ENCODE data around the gene KLRD1. TPM values are rescaled to one million over a fixed set of nuclear protein-coding genes. Genes with fewer than 3 reads are reported as not detected.

Gene KLRD1
- total RNA-seq, 1 donor from 2014 or later = 0.53 TPM

DNA sequence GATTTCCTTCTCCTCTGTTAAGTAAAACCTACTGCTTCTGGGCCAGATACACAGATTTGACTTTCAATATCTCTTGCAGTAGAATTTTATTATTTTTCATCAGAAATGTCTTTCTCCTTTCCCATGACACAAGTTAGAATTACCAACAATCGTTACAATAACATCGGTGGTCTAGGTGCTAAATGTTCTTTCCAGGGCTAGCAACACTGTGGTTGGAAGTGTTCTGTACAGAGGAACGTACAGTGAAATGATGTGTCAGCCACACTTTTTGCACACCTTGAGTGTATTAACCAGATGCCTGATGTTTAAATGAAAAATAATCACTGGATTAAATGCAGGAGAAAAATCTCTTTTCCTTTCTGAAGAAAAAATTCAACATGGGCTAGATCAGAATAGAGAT is 27.7 kb upstream of the KLRD1 start:
- TF ChIP-seq, protein P1, sequence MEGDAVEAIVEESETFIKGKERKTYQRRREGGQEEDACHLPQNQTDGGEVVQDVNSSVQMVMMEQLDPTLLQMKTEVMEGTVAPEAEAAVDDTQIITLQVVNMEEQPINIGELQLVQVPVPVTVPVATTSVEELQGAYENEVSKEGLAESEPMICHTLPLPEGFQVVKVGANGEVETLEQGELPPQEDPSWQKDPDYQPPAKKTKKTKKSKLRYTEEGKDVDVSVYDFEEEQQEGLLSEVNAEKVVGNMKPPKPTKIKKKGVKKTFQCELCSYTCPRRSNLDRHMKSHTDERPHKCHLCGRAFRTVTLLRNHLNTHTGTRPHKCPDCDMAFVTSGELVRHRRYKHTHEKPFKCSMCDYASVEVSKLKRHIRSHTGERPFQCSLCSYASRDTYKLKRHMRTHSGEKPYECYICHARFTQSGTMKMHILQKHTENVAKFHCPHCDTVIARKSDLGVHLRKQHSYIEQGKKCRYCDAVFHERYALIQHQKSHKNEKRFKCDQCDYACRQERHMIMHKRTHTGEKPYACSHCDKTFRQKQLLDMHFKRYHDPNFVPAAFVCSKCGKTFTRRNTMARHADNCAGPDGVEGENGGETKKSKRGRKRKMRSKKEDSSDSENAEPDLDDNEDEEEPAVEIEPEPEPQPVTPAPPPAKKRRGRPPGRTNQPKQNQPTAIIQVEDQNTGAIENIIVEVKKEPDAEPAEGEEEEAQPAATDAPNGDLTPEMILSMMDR (IDR thresholded peaks at IDR 0.05; ENCODE audit: insufficient read depth, low read length, severe bottlenecking) = no peak
- FAIRE-seq (no peak), DNase-seq (ENCODE audit: low read depth) (no peak)
- Histone ChIP-seq H3K27me3 (ENCODE audit: control insufficient read depth, insufficient read depth, low read length) (peaks cover 2% of the 10 kb centered on the region), H3K36me3 (ENCODE audit: control insufficient read depth, insufficient read depth, low read length) (no peaks in the 10 kb centered on the region), H3K4me3 (ENCODE audit: low read depth, low read length) (no peak overlapping the region)

DNA sequence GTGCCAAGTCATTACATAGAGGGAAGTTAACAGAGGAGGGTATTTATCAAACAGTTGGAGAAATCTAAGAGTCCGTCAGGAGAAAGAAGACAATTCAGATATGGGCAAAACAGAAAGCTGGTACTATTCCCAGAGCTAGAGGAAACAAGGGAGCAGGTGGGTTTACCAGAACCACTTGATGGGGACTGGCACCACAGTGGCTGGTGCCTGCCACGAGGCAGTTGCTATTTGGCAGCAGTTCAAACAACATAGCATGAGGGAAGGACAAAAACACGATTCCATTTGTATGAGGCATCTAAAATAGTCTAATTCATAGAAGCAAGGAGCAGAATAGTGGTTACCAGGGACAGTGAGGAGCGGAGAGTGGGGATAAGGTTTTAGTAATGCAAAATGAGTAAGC is 24.6 kb upstream of the KLRD1 start:
- Histone ChIP-seq H3K36me3 (ENCODE audit: control insufficient read depth, insufficient read depth, low read length) (no peaks in the 10 kb centered on the region), H3K27me3 (ENCODE audit: control insufficient read depth, insufficient read depth, low read length) (peaks cover under 1% of the 10 kb centered on the region), H3K4me3 (ENCODE audit: low read depth, low read length) (no peak overlapping the region)
- DNase-seq (ENCODE audit: low read depth) (no peak), FAIRE-seq (no peak)
- TF ChIP-seq, protein P1 (IDR thresholded peaks at IDR 0.05; ENCODE audit: insufficient read depth, low read length, severe bottlenecking) = no peak

DNA sequence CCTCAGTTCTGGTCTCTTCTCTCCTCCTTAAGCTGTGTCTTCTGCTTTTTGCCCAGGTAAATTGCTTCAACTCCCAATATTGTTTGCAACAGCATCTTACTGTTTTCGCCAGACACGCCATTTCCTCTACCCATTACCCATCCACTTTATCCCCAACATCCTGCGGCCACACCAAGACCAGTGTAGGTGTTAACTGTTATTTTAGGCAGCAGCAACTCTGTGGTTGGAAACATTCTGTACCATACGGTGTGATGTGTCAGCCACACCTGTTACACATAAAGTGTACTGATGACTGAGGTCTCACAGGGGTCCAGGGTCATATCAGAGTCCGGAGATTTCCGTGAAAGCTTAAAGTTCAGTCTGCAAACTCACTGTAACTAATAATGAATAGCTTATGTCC is 21.8 kb upstream of the KLRD1 start:
- no peaks in the 10 kb centered on the region for H3K36me3 ChIP-seq (ENCODE audit: control insufficient read depth, insufficient read depth, low read length)
- FAIRE-seq = no peak
- no peak overlapping the region for H3K4me3 ChIP-seq (ENCODE audit: low read depth, low read length)
- DNase-seq (ENCODE audit: low read depth) = no peak
- H3K27me3 ChIP-seq (ENCODE audit: control insufficient read depth, insufficient read depth, low read length) = no peaks in the 10 kb centered on the region
- TF ChIP-seq, protein P1 (IDR thresholded peaks at IDR 0.05; ENCODE audit: insufficient read depth, low read length, severe bottlenecking) = no peak

DNA sequence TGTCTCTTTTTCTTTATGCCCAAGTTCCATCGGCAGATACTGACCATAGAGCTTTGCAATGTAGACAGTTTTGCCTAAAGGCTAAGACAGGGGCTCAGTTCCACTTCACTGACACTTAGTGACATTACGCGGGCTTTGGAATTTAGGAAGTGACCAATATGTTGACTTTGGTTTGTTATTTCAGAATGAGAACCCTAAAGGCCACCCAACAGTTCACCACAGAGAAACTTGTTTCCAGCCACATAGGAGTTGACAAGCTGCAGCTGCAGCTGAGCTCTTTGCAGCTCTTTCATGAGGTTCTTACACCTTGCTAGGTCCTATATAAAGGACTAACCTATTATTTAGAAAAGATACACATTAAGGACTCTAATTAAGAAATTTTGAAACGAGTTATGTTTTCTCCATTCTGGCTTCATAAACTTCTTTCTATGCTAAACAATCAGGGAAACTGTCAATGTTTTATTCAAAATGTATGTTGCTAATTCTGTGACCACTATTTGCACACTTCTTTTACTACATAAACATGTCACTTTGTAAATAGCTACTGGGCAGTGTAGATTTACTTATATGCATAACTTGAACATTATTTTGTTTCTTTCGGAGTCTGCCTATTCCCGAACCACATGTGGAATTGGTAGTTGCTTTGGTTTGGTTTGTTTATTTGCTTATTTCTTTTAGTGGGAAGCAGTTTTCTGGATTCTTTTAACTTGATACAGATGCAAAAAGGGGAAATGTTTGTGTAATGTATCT is 18.5 kb upstream of the KLRD1 start:
- DNase-seq (ENCODE audit: low read depth) = no peak

DNA sequence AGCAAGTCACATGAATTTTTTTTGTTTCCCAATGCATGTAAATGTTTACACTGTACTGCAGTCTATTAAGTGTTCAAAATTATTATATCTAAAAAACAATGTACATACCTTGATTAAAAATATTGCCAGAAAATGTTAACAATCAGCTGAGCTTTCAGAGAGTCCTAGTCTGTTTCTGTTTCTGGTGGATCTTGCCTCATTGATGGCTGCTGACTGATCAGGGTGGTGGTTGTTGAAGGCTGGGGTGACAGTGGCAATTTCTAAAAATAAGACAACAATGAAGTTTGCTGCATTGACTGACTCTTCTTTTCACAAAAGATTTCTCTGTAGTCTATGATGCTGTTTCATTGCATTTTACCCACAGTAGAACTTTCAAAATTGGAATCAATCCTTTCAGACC is 16.6 kb upstream of the KLRD1 start:
- H3K27me3 ChIP-seq (ENCODE audit: control insufficient read depth, insufficient read depth, low read length) = no peaks in the 10 kb centered on the region
- FAIRE-seq = no peak
- no peaks in the 10 kb centered on the region for H3K36me3 ChIP-seq (ENCODE audit: control insufficient read depth, insufficient read depth, low read length)
- no peak for DNase-seq (ENCODE audit: low read depth)
- TF ChIP-seq, protein P1 (IDR thresholded peaks at IDR 0.05; ENCODE audit: insufficient read depth, low read length, severe bottlenecking) = no peak
- no peak overlapping the region for H3K4me3 ChIP-seq (ENCODE audit: low read depth, low read length)

More for the DNA sequence above, 18.5 kb upstream of the KLRD1 start:
- no peak overlapping the region for H3K4me3 ChIP-seq (ENCODE audit: low read depth, low read length)
- FAIRE-seq = no peak
- no peaks in the 10 kb centered on the region for H3K27me3 ChIP-seq (ENCODE audit: control insufficient read depth, insufficient read depth, low read length)
- TF ChIP-seq, protein P1 (IDR thresholded peaks at IDR 0.05; ENCODE audit: insufficient read depth, low read length, severe bottlenecking) = no peak
- no peaks in the 10 kb centered on the region for H3K36me3 ChIP-seq (ENCODE audit: control insufficient read depth, insufficient read depth, low read length)

DNA sequence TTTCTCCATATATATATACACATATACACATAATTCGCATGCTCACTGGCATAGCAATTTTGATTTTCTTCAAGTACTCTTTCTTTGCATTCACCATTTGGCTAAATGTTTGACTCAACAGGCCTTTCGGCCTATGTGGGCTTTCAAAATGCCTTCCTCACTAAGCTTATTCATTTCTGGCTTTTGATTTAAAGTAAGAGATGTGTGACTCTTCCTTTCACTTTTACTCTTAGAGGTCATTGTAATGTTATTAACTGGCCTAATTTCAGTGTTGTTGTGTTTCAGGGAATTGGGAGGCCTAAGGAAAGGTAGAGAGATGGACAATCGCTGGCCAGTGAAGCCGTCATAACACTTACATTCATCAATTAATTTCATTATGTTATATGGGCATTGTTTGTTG is 14.5 kb upstream of the KLRD1 start:
- DNase-seq (ENCODE audit: low read depth) (no peak), FAIRE-seq (no peak)
- no peak overlapping the region for H3K4me3 ChIP-seq (ENCODE audit: low read depth, low read length)
- no peaks in the 10 kb centered on the region for H3K27me3 ChIP-seq (ENCODE audit: control insufficient read depth, insufficient read depth, low read length)
- TF ChIP-seq, protein P1 (IDR thresholded peaks at IDR 0.05; ENCODE audit: insufficient read depth, low read length, severe bottlenecking) = no peak
- no peaks in the 10 kb centered on the region for H3K36me3 ChIP-seq (ENCODE audit: control insufficient read depth, insufficient read depth, low read length)
